Measurements from ENCODE around the gene ANKRD16.

The ANKRD16 gene

DNA sequence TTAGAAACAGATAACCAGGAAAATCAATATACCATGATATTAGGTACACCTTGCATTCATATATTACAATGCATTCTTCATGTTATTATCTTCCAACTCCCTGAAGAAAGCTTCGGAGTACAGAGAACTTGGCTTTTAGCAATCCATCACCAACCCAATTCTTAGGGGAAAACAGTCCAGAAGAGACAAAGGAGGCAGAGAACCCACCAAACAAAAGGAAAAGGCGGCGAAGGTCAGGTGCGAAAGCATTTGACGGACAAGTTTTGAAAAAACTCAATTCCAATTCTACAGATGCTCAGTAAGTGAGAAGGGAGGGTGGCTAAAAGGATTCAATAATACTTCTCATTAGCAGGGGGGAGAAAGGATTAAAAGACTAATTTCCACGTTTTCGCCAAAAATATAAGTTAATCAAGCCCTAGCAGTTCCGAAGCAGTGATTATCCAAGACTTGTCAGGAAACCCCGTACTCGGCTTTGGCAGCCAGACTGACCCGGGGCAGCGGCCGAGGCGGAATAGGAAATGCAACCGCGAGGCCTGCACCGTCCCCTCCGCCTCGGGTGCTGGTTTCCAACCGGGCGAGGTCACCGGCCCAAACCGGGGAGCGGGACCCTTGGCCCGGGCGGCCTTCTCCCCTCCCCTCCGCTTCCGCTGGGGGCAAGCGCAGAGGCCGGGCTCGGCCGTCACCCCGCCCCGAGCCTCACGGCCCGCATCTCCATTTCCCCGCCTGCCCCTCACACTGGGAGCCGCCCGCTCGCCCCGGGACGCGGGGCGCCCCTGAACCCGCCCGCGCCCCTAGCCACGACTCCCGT lies 77.2 kb downstream of the ANKRD16 start:
- Histone ChIP-seq H3K4me3 (ENCODE audit: insufficient read depth, low read length, poor library complexity, severe bottlenecking) (peak overlapping the region; percentile 99), H3K9me2 (replicated peaks; ENCODE audit: insufficient read depth, low read length) (no peaks in the 10 kb centered on the region), H3K27ac (ENCODE audit: low read depth, low read length) (peak overlapping the region; percentile 86), H4K20me1 (ENCODE audit: low read depth, low read length) (peaks cover 33% of the 10 kb centered on the region), H3K36me3 (ENCODE audit: low read length) (peaks cover 4% of the 10 kb centered on the region; the same call in 1 of the 2 replicates), H3K9me3 (ENCODE audit: insufficient read depth, low read length) (no peaks in the 10 kb centered on the region), H2AFZ (ENCODE audit: low read depth, low read length, severe bottlenecking) (no peak overlapping the region), H3F3A (ENCODE audit: insufficient read depth) (peaks cover 32% of the 10 kb centered on the region), H3K4me2 (ENCODE audit: low read depth, low read length, poor library complexity, severe bottlenecking) (peak overlapping the region; percentile 86), H3K79me2 (ENCODE audit: insufficient read depth, low read length) (peaks cover 73% of the 10 kb centered on the region), H3K27me3 (ENCODE audit: low read length) (no peaks in the 10 kb centered on the region), H3K9ac (ENCODE audit: low read length) (peak overlapping the region; percentile 100)
- TF ChIP-seq, protein P1, sequence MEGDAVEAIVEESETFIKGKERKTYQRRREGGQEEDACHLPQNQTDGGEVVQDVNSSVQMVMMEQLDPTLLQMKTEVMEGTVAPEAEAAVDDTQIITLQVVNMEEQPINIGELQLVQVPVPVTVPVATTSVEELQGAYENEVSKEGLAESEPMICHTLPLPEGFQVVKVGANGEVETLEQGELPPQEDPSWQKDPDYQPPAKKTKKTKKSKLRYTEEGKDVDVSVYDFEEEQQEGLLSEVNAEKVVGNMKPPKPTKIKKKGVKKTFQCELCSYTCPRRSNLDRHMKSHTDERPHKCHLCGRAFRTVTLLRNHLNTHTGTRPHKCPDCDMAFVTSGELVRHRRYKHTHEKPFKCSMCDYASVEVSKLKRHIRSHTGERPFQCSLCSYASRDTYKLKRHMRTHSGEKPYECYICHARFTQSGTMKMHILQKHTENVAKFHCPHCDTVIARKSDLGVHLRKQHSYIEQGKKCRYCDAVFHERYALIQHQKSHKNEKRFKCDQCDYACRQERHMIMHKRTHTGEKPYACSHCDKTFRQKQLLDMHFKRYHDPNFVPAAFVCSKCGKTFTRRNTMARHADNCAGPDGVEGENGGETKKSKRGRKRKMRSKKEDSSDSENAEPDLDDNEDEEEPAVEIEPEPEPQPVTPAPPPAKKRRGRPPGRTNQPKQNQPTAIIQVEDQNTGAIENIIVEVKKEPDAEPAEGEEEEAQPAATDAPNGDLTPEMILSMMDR (IDR thresholded peaks at IDR 0.05; ENCODE audit: insufficient read depth, low read length, poor library complexity, severe bottlenecking), result no peak
- TF ChIP-seq EZH2phosphoT487 (conservative IDR thresholded peaks at IDR 0.05; ENCODE audit: low read length), result no peak
